IMR-90 (cell line): Measurements from ENCODE around the gene OR8G5. TPM values are rescaled to one million over a fixed set of nuclear protein-coding genes. Genes with fewer than 3 reads are reported as not detected.

ENCODE experiments used
- ATAC-seq: fragments of 200-7000 bp; cut with Tn5 transposase; 2 replicates; pipeline ENCODE4 v1.9.1; 2020; ENCODE audit warnings: low read depth, mild to moderate bottlenecking, moderate library complexity
- BruUV-seq: library from RNA; stranded (reverse); fragments of 400-500 nt; replicated peaks from 2 replicates; lab custom pipeline; 2021; lab: Mats Ljungman, UMichigan
- CTCF ChIA-PET: fragments of 300-600 bp; formaldehyde crosslinking; extraction: SDS; loops from one replicate; lab custom pipeline; 2021; ENCODE audit warnings: antibody characterized with exemption; lab: Yijun Ruan, JAX
- POLR2A ChIA-PET: fragments of 300-600 bp; sonication (Branson Sonifier 250); formaldehyde crosslinking; loops from one replicate; lab custom pipeline; 2022; ENCODE audit warnings: antibody characterized with exemption; ENCODE audit not compliant: unreplicated experiment; lab: Charles Lee
- DNase-seq: peaks from one replicate; pipeline ENCODE4 v3.0.0; 2013
- H2AFZ ChIP-seq: replicated peaks from 2 replicates; pipeline ENCODE3; 2013; ENCODE audit warnings: low read length, mild to moderate bottlenecking; ENCODE audit not compliant: poor library complexity
- H2AK5ac ChIP-seq: 2 replicates; pipeline ENCODE4 v1.6.1; 2013; ENCODE audit warnings: low read depth, low read length, inconsistent platforms
- H2AK9ac ChIP-seq: replicated peaks from 2 replicates; pipeline ENCODE3; 2013; ENCODE audit warnings: mild to moderate bottlenecking, low read depth, low read length, moderate library complexity; ENCODE audit not compliant: poor library complexity
- H2BK120ac ChIP-seq: 2 replicates; pipeline ENCODE4 v1.6.1; 2013; ENCODE audit warnings: low read depth, low read length, inconsistent platforms
- H2BK15ac ChIP-seq: 3 replicates; pipeline ENCODE4 v1.6.1; 2013; ENCODE audit warnings: low read depth, low read length, inconsistent platforms
- H2BK20ac ChIP-seq: 2 replicates; pipeline ENCODE4 v1.6.1; 2013; ENCODE audit warnings: low read depth, mild to moderate bottlenecking, inconsistent platforms, low read length, moderate library complexity
- H2BK5ac ChIP-seq: 2 replicates; pipeline ENCODE4 v1.6.1; 2013; ENCODE audit warnings: mild to moderate bottlenecking, low read depth, low read length, inconsistent platforms; ENCODE audit not compliant: poor library complexity, severe bottlenecking
- H3K14ac ChIP-seq: replicated peaks from 2 replicates; pipeline ENCODE4 v1.6.1; 2013; ENCODE audit warnings: low read depth, low read length, inconsistent platforms
- H3K18ac ChIP-seq: 2 replicates; pipeline ENCODE4 v1.6.1; 2013; ENCODE audit warnings: low read depth, low read length, control low read depth
- H3K23ac ChIP-seq: 2 replicates; pipeline ENCODE4 v1.6.1; 2013; ENCODE audit warnings: low read depth, low read length, inconsistent platforms
- H3K27ac ChIP-seq: 2 replicates; pipeline ENCODE4 v1.5.1; 2013; ENCODE audit warnings: mild to moderate bottlenecking, control low read depth, low read length; ENCODE audit not compliant: insufficient read depth
- H3K27me3 ChIP-seq: 2 replicates; pipeline ENCODE4 v1.6.1; 2013; ENCODE audit warnings: low read length; ENCODE audit not compliant: control insufficient read depth, insufficient read depth
- H3K36me3 ChIP-seq: 2 replicates; pipeline ENCODE4 v1.6.1; 2013; ENCODE audit warnings: low read length, mixed read lengths; ENCODE audit not compliant: control insufficient read depth, insufficient read depth
- H3K4ac ChIP-seq: 2 replicates; pipeline ENCODE4 v1.6.1; 2013; ENCODE audit warnings: low read depth, low read length, inconsistent platforms
- H3K4me1 ChIP-seq: 2 replicates; pipeline ENCODE4 v1.6.1; 2013; ENCODE audit warnings: low read length, mixed read lengths; ENCODE audit not compliant: control insufficient read depth, insufficient read depth
- H3K4me2 ChIP-seq: 2 replicates; pipeline ENCODE4 v1.6.1; 2013; ENCODE audit warnings: low read depth, mild to moderate bottlenecking, control low read depth, low read length, moderate library complexity
- H3K4me3 ChIP-seq: 2 replicates; pipeline ENCODE4 v1.5.1; 2013; ENCODE audit warnings: low read depth, mild to moderate bottlenecking, control low read depth, low read length, moderate library complexity; ENCODE audit not compliant: insufficient read depth
- H3K56ac ChIP-seq: 2 replicates; pipeline ENCODE4 v1.6.1; 2013; ENCODE audit warnings: low read length, inconsistent platforms; ENCODE audit not compliant: insufficient read depth; ENCODE audit errors: extremely low read depth
- H3K79me1 ChIP-seq, 2 experiments: 2 replicates each; pipeline ENCODE4 v1.6.1; 2013; ENCODE audit warnings: low read length in 2 of 2, inconsistent platforms in 1 of 2, low read depth in 1 of 2
- H3K9ac ChIP-seq: 2 replicates; pipeline ENCODE4 v1.6.1; 2013; ENCODE audit warnings: low read depth, low read length, control low read depth
- H3K9me1 ChIP-seq: 2 replicates; pipeline ENCODE4 v1.6.1; 2013; ENCODE audit warnings: low read length, inconsistent platforms; ENCODE audit not compliant: insufficient read depth
- H3K9me3 ChIP-seq: 2 replicates; pipeline ENCODE4 v1.6.1; 2013; ENCODE audit warnings: low read length; ENCODE audit not compliant: control insufficient read depth, insufficient read depth
- H4K20me1 ChIP-seq: 2 replicates; pipeline ENCODE4 v1.6.1; 2013; ENCODE audit warnings: low read length, inconsistent platforms; ENCODE audit not compliant: insufficient read depth
- H4K5ac ChIP-seq: 2 replicates; pipeline ENCODE4 v1.6.1; 2013; ENCODE audit warnings: mild to moderate bottlenecking, low read depth, low read length, control low read depth
- H4K8ac ChIP-seq, 2 experiments: 2 replicates each; pipeline ENCODE4 v1.6.1; 2013; ENCODE audit warnings: low read depth in 2 of 2, low read length in 2 of 2, control low read depth in 1 of 2, inconsistent platforms in 1 of 2
- H4K91ac ChIP-seq: 2 replicates; pipeline ENCODE4 v1.6.1; 2013; ENCODE audit warnings: low read depth, low read length, inconsistent platforms; ENCODE audit not compliant: insufficient read depth
- CEBPB ChIP-seq: IDR thresholded peaks from 2 replicates; pipeline ENCODE4 v1.6.1; 2012; ENCODE audit warnings: low read depth, low read length, improper control_type of control experiment
- CHD1 ChIP-seq: IDR thresholded peaks from 2 replicates; pipeline ENCODE4 v1.6.1; 2012; ENCODE audit warnings: low read depth, low read length, improper control_type of control experiment
- ELK1 ChIP-seq: fragments of 150-350 bp; IDR thresholded peaks from 2 replicates; pipeline ENCODE4 v1.6.1; 2016; ENCODE audit warnings: low read depth, mild to moderate bottlenecking, low read length, moderate library complexity, borderline replicate concordance
- WGBS, 2 experiments: methylation state at CpG; one replicate each; pipeline versions ENCODE4 v1.1.5 to v1.1.7; 2013; ENCODE audit warnings: missing lambda C conversion rate in 2 of 2; ENCODE audit not compliant: insufficient read length in 1 of 2; ENCODE audit errors: extremely low coverage in 2 of 2; 5-methylcytosine and 5-hydroxymethylcytosine counted together
- dilution Hi-C: fragments of 300-500 bp; cut with HindIII; formaldehyde crosslinking; loops from one replicate; pipeline ENCODE4 v1.14.3; 2018; ENCODE audit warnings: low sequenced_read_pairs; ENCODE audit not compliant: unreplicated experiment
- in situ Hi-C: fragments of 300-500 bp; cut with MboI; formaldehyde crosslinking; loops from 3 replicates; pipeline ENCODE4 v1.14.3; 2019; ENCODE audit warnings: low sequenced_read_pairs, inconsistent platforms, mixed read lengths
- intact Hi-C: fragments of 100-400 bp; cut with micrococcal nuclease; formaldehyde crosslinking; loops from 2 replicates; pipeline ENCODE4 v1.10.0; 2022
- polyA plus RNA-seq, 3 experiments: library from polyadenylated mRNA; depleted of rRNA; stranded (reverse); fragments of >200 nt; gene quantifications; 2 replicates each; pipeline ENCODE4 v1.2.3, GENCODE V29; 2012; ENCODE audit warnings: low replicate concordance in 1 of 3
- total RNA-seq: library from RNA; depleted of rRNA; stranded (reverse); fragments of >200 nt; gene quantifications from 2 replicates; pipeline ENCODE4 v1.2.3, GENCODE V29; 2012

The OR8G5 gene
- total and polyA plus RNA-seq, 2 of the 4 experiments (the other 2 are of a cell fraction) = not detected

GRCh38 chr11:124285610-124286344 lies 29.6 kb downstream of the OR8G5 start:
- BruUV-seq = no TSS peak
- CTCF ChIA-PET = no interaction called here

More at GRCh38 chr11:124285610-124286344, 29.6 kb downstream of the OR8G5 start:
- H3K79me1 ChIP-seq = no peaks in the 10 kb centered on the region
- no peak overlapping the region for H4K8ac ChIP-seq
- ATAC-seq (peak; percentile 94), DNase-seq (peak; percentile 75)
- TF ChIP-seq CHD1 (no peak), CEBPB (peak; percentile 83), ELK1 (no peak)
- no peak overlapping the region for H2AK9ac ChIP-seq
- dilution Hi-C loops = no loop called here
- H3K27ac ChIP-seq = no peak overlapping the region
- in situ Hi-C loops = no loop called here
- POLR2A ChIA-PET = no interaction called here
- no peaks in the 10 kb centered on the region for H4K20me1 ChIP-seq
- no peak overlapping the region for H3K4me3 ChIP-seq
- H3K4me1 ChIP-seq = no peaks in the 10 kb centered on the region
- H3K14ac ChIP-seq = no peak overlapping the region
- no peaks in the 10 kb centered on the region for H3K27me3 ChIP-seq
- H2BK20ac ChIP-seq = no peak overlapping the region
- H2BK120ac ChIP-seq = peak overlapping the region; percentile 17; the same call in 1 of the 2 replicates
- peak overlapping the region; percentile 98 for H2BK5ac ChIP-seq
- H3K4me2 ChIP-seq = peak overlapping the region; percentile 8; the same call in 1 of the 2 replicates
- H3K9ac ChIP-seq = no peak overlapping the region
- no peak overlapping the region for H2BK15ac ChIP-seq
- 0% methylated on average over 1 of the region's 3 CpGs; no CpG with 5 or more reads in 1 of the 2 experiments for WGBS, 2 experiments
- no peak overlapping the region for H4K5ac ChIP-seq
- no peak overlapping the region for H2AK5ac ChIP-seq
- no peaks in the 10 kb centered on the region for H3K36me3 ChIP-seq
- no peaks in the 10 kb centered on the region for H3K9me1 ChIP-seq
- intact Hi-C loops = loop anchor here (5.0 kb wide), 1 partner anchor 117 kb away; no protein-coding TSS in a partner anchor
- no peak overlapping the region for H4K91ac ChIP-seq
- H3K23ac ChIP-seq = no peak overlapping the region
- H2AFZ ChIP-seq = no peak overlapping the region
- no peak overlapping the region for H3K4ac ChIP-seq
- no peak overlapping the region for H3K56ac ChIP-seq
- no peak overlapping the region for H3K18ac ChIP-seq
- H3K9me3 ChIP-seq = peaks cover 2% of the 10 kb centered on the region; the same call in 1 of the 2 replicates
